HG02642 (cell line): ENCODE measurements around the gene CASP14.
"Not testable (repeated sequence)": the region's sequence is repeated elsewhere in the genome, so short reads cannot be mapped to it uniquely, and the experiment has no call there.

Experiments used
- ATAC-seq: cut with Tn5 transposase; IDR thresholded peaks from one replicate; pipeline ENCODE4 v1.9.1; 2021; ENCODE audit warnings: mild to moderate bottlenecking; ENCODE audit not compliant: unreplicated experiment, poor library complexity

CASP14 gene

GRCh38 chr19:15048885-15049541 lies at the start of gene CASP14:
TSS of gene CASP14 (plus strand) at chr19:15049480. CDS start at chr19:15052252, 2,772 bp downstream.
- ATAC-seq = no peak

- no peak for ATAC-seq
Measured at GRCh38 chr19:15008308-15008707, 41.0 kb upstream of the CASP14 start.

GRCh38 chr19:15010501-15011300 lies 38.6 kb upstream of the CASP14 start:
- no peak for ATAC-seq

- ATAC-seq = no peak
Measured at GRCh38 chr19:15014579-15014978, 34.7 kb upstream of the CASP14 start.

- no peak for ATAC-seq
Measured at GRCh38 chr19:15015946-15016542, 33.2 kb upstream of the CASP14 start.

- ATAC-seq = not testable (repeated sequence)
Measured at GRCh38 chr19:15018836-15019235, 30.4 kb upstream of the CASP14 start.

GRCh38 chr19:15021286-15022007 lies 27.8 kb upstream of the CASP14 start:
- ATAC-seq = no peak

- ATAC-seq = no peak
Measured at GRCh38 chr19:15022752-15023151, 26.5 kb upstream of the CASP14 start.

- ATAC-seq = no peak
Measured at GRCh38 chr19:15025217-15025616, 24.1 kb upstream of the CASP14 start.

GRCh38 chr19:15028490-15028889 lies 20.8 kb upstream of the CASP14 start:
- ATAC-seq = no peak

- no peak for ATAC-seq
Measured at GRCh38 chr19:15031675-15032074, 17.6 kb upstream of the CASP14 start.

- ATAC-seq = no peak
Measured at GRCh38 chr19:15035795-15036311, 13.4 kb upstream of the CASP14 start.

- ATAC-seq = no peak
Measured at GRCh38 chr19:15037586-15037985, 11.7 kb upstream of the CASP14 start.

- ATAC-seq = no peak
Measured at GRCh38 chr19:15038294-15038693, 11.0 kb upstream of the CASP14 start.

- ATAC-seq = no peak
Measured at GRCh38 chr19:15042003-15042402, 7.3 kb upstream of the CASP14 start.

GRCh38 chr19:15042826-15043225 lies 6.5 kb upstream of the CASP14 start:
- ATAC-seq = no peak

GRCh38 chr19:15045506-15045905 lies 3.8 kb upstream of the CASP14 start:
- ATAC-seq = no peak

- ATAC-seq = no peak
Measured at GRCh38 chr19:15047680-15048079, 1.6 kb upstream of the CASP14 start.

- no peak for ATAC-seq
Measured at GRCh38 chr19:15048128-15048527, 1.2 kb upstream of the CASP14 start.

- no peak for ATAC-seq
Measured at GRCh38 chr19:15050639-15051038, 1.4 kb downstream of the CASP14 start.

- ATAC-seq = no peak
Measured at GRCh38 chr19:15062036-15062435, 12.8 kb downstream of the CASP14 start.
